Pancreas (tissue), 10 donors: ENCODE data around the gene SPRR1B. TPM values are rescaled to one million over a fixed set of nuclear protein-coding genes. Genes with fewer than 3 reads are reported as not detected.

ENCODE experiments used
- ATAC-seq, 4 donors: fragments of 200-7000 bp; cut with Tn5 transposase; one replicate each; pipeline versions ENCODE4 v1.8.0 to v1.9.1; 2020; ENCODE audit warnings: mild to moderate bottlenecking in 4 of 4, moderate library complexity in 4 of 4
- DNase-seq, 6 donors: peaks; one replicate each; pipeline ENCODE4 v3.0.0-alpha.2; 2020
- FAIRE-seq: peaks from 2 replicates; lab custom pipeline; 2012; peaks lifted over from hg19 to GRCh38; lab: Jason Lieb, UNC
- H3K27ac ChIP-seq, 4 donors: fragments of 200-600 bp; sonication (generic); 1 replicate in 3 of 4; 2 replicates in 1 of 4; pipeline versions ENCODE4 v1.5.0 to v1.8.0; 2020
- H3K27me3 ChIP-seq, 4 donors: fragments of 200-600 bp; one replicate each; pipeline ENCODE4 v1.8.0; 2021
- H3K36me3 ChIP-seq, 3 donors: fragments of 200-600 bp; sonication (generic) in 1 of 3; one replicate each; pipeline versions ENCODE4 v1.5.0 to v1.8.0; 2020 to 2021
- H3K4me1 ChIP-seq, 3 donors: fragments of 200-600 bp; one replicate each; pipeline ENCODE4 v1.8.0; 2021
- H3K4me3 ChIP-seq, 4 donors: fragments of 200-600 bp; sonication (generic) in 2 of 4; one replicate each; pipeline versions ENCODE4 v1.5.0 to v1.8.0; 2020 to 2021
- H3K9me3 ChIP-seq, 4 donors: fragments of 200-600 bp; one replicate each; pipeline ENCODE4 v1.8.0; 2021
- WGBS, 2 donors: extraction: QIAGEN DNeasy Blood & Tissue Kit; methylation state at CpG; one replicate each; pipeline ENCODE4 v1.1.7; 2013; 5-methylcytosine and 5-hydroxymethylcytosine counted together
- intact Hi-C, 3 donors: fragments of 100-400 bp; cut with DNase I; formaldehyde crosslinking; loops; one replicate each; pipeline versions ENCODE4 v1.11.1 to v1.14.2; 2022
- polyA plus RNA-seq, 2 donors: library from polyadenylated mRNA; stranded (reverse); fragments of 200-250 nt; gene quantifications; one replicate each; pipeline ENCODE4 v1.2.3, GENCODE V29; 2013
- total RNA-seq, 6 donors: library from RNA; stranded (reverse); fragmentation: NEBNext Ultra II Directional in 4 of 6; extraction: Animal tissue kit (Norgen Biotek cat#: 25700) in 4 of 6; gene quantifications; one replicate each; pipeline versions ENCODE4 v1.2.1 to v1.2.4, GENCODE V29; 2021 to 2023
- TF ChIP-seq, protein P1 (sequence below), 4 donors: fragments of 200-600 bp; sonication (generic) in 3 of 4; IDR thresholded peaks; one replicate each; pipeline versions ENCODE4 v1.5.0 to v1.8.0; 2021; ENCODE audit warnings: antibody characterized with exemption in 4 of 4
- donor health status: healthy with polysubstance abuse.
- donor health status: DM: no; HTN: no; CAD: no; lungs with moderate emphysema.
- donor health status: DM: no; HTN: no; CAD: no.
- donor health status: control.
- donor health status: control.
- donor health status: Bipolar disorder and iron deficiency.
- donor health status: DM: yes; HTN: yes; CAD: no.
- donor health status: DM: no; HTN: no; CAD: no.
- donor health status: DM: no; HTN: no; CAD: no.
- donor health status: DM: yes; HTN: yes; CAD: no.

SPRR1B gene
- total and polyA plus RNA-seq, 8 donors = 0.65 TPM; not detected in 7

DNA sequence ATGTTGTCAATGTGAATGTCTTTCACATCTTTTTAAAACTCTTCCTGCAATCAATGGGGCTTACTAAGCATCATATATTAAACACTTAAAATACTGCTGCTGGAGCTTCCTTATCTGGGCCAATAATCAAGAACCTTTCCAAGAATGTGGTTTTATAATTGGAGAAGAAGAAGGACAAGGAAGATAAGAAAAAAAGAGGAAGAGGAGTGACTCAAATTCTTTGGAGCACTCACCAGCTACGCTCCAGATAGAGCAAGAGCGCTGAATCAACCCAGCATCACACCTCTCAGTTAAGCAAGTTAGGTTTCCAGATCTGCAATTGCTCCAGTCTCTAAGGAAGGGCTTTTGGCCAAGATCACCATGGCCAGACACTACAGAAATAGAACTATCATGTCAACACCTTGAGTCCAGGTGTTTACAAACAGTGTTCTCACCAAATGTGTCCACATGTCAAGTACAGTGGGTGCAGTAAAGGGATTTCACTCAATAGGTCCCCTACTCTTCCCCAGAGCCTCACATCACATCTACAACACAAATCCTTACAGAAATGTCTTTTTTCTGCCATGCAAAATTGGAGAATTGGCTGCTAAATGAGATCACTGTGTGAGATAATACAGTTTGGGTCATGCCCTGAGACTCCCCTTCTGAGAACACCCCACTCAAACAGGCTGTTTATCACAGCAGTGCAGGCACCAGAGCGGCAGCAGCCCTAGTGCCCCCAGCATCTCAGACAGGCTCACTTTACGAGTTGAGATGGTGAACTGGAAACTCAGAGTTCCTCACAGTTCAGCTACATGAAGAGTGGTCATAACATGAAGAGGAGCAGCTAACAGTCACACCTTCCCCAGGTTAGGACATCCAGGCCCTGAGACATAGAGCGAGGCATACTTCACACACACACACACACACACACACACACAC lies 42.1 kb downstream of the SPRR1B start:
- H3K9me3 ChIP-seq = no peaks in the 10 kb centered on the region
- H3K27ac ChIP-seq = no peak overlapping the region
- 82 to 89% methylated on average over 5 of the region's 5 CpGs for WGBS, 2 donors
- no peaks in the 10 kb centered on the region for H3K36me3 ChIP-seq
- intact Hi-C loops = no loop called here
- H3K27me3 ChIP-seq = no peaks in the 10 kb centered on the region
- H3K4me1 ChIP-seq = no peaks in the 10 kb centered on the region
- DNase-seq (no peak), ATAC-seq (no peak), FAIRE-seq (no peak)
- TF ChIP-seq, protein P1, sequence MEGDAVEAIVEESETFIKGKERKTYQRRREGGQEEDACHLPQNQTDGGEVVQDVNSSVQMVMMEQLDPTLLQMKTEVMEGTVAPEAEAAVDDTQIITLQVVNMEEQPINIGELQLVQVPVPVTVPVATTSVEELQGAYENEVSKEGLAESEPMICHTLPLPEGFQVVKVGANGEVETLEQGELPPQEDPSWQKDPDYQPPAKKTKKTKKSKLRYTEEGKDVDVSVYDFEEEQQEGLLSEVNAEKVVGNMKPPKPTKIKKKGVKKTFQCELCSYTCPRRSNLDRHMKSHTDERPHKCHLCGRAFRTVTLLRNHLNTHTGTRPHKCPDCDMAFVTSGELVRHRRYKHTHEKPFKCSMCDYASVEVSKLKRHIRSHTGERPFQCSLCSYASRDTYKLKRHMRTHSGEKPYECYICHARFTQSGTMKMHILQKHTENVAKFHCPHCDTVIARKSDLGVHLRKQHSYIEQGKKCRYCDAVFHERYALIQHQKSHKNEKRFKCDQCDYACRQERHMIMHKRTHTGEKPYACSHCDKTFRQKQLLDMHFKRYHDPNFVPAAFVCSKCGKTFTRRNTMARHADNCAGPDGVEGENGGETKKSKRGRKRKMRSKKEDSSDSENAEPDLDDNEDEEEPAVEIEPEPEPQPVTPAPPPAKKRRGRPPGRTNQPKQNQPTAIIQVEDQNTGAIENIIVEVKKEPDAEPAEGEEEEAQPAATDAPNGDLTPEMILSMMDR (IDR thresholded peaks at IDR 0.05) = no peak
- H3K4me3 ChIP-seq = no peak overlapping the region

DNA sequence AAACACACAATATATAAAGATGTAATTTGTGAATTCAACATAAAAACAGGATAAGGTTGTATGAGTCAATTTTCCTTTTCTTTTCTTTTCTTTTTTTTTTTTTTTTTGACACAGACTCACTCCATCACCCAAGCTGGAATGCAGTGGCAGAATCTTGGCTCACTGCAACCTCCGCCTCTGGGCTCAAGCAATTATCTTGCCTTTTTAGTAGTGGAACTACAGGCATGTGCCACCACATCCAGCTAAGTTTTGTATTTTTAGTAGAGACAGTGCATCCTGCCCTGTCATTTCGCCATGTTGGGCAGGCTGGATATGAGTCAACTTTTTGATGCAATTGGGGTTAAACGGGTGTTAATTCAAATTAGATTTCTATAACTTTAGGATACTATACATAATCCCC lies 50.7 kb downstream of the SPRR1B start:
- H3K9me3 ChIP-seq = no peaks in the 10 kb centered on the region
- H3K4me1 ChIP-seq = no peaks in the 10 kb centered on the region
- WGBS, 2 donors = 89% methylated on average over 3 of the region's 3 CpGs
- TF ChIP-seq, protein P1 (IDR thresholded peaks at IDR 0.05) = no peak
- ATAC-seq (no peak), DNase-seq (no peak), FAIRE-seq (no peak)
- H3K36me3 ChIP-seq = no peaks in the 10 kb centered on the region
- intact Hi-C loops = no loop called here
- H3K27me3 ChIP-seq = no peaks in the 10 kb centered on the region
- H3K27ac ChIP-seq = no peak overlapping the region
- H3K4me3 ChIP-seq = no peak overlapping the region

Other genes with a start within 250 kb of the SPRR1B start
- not detected for gene LCE1E, start 244.9 kb upstream of the SPRR1B start, total RNA-seq
- gene LCE1E, start 244.9 kb upstream of the SPRR1B start, polyA plus RNA-seq = not detected
- gene LCE1D, start 234.5 kb upstream of the SPRR1B start, total RNA-seq = not detected
- gene LCE1D, start 234.5 kb upstream of the SPRR1B start, polyA plus RNA-seq = not detected
- not detected for gene LCE1C, start 224.6 kb upstream of the SPRR1B start, total RNA-seq
- gene LCE1C, start 224.6 kb upstream of the SPRR1B start, polyA plus RNA-seq = not detected
- gene LCE1B, start 219.2 kb upstream of the SPRR1B start, total RNA-seq = not detected
- not detected for gene LCE1B, start 219.2 kb upstream of the SPRR1B start, polyA plus RNA-seq
- gene LCE1A, start 203.7 kb upstream of the SPRR1B start, total RNA-seq = not detected
- not detected for gene LCE1A, start 203.7 kb upstream of the SPRR1B start, polyA plus RNA-seq
- not detected for gene LCE6A, start 188.3 kb upstream of the SPRR1B start, total RNA-seq
- not detected for gene LCE6A, start 188.3 kb upstream of the SPRR1B start, polyA plus RNA-seq
- not detected for gene LCE7A, start 171.2 kb upstream of the SPRR1B start, total RNA-seq
- gene LCE7A, start 171.2 kb upstream of the SPRR1B start, polyA plus RNA-seq = not detected
- not detected for gene SMCP, start 152.9 kb upstream of the SPRR1B start, total RNA-seq
- not detected for gene SMCP, start 152.9 kb upstream of the SPRR1B start, polyA plus RNA-seq
- gene IVL, start 122.7 kb upstream of the SPRR1B start, total RNA-seq = not detected
- gene IVL, start 122.7 kb upstream of the SPRR1B start, polyA plus RNA-seq = under 1 TPM in 1 of 2 donors, not detected in 1; 0.02 TPM
- not detected for gene SPRR5, start 84.0 kb upstream of the SPRR1B start, total RNA-seq
- gene SPRR5, start 84.0 kb upstream of the SPRR1B start, polyA plus RNA-seq = not detected
- gene SPRR4, start 60.6 kb upstream of the SPRR1B start, total RNA-seq = not detected
- not detected for gene SPRR4, start 60.6 kb upstream of the SPRR1B start, polyA plus RNA-seq
- not detected for gene SPRR1A, start 47.1 kb upstream of the SPRR1B start, total RNA-seq
- gene SPRR1A, start 47.1 kb upstream of the SPRR1B start, polyA plus RNA-seq = not detected
- not detected for gene SPRR3, start 29.5 kb upstream of the SPRR1B start, total RNA-seq
- gene SPRR3, start 29.5 kb upstream of the SPRR1B start, polyA plus RNA-seq = 1 to 10 TPM; 2.8 to 3.2 TPM
- not detected for gene SPRR2D, start 9.9 kb downstream of the SPRR1B start, total RNA-seq
- gene SPRR2D, start 9.9 kb downstream of the SPRR1B start, polyA plus RNA-seq = under 1 TPM in 1 of 2 donors, not detected in 1; 0.53 TPM
- gene SPRR2A, start 26.3 kb downstream of the SPRR1B start, total RNA-seq = not detected
- under 1 TPM in 1 of 2 donors, not detected in 1; 0.68 TPM for gene SPRR2A, start 26.3 kb downstream of the SPRR1B start, polyA plus RNA-seq
- gene SPRR2B, start 40.4 kb downstream of the SPRR1B start, total RNA-seq = not detected
- not detected for gene SPRR2B, start 40.4 kb downstream of the SPRR1B start, polyA plus RNA-seq
- not detected for gene SPRR2E, start 63.3 kb downstream of the SPRR1B start, total RNA-seq
- under 1 TPM in 1 of 2 donors, not detected in 1; 0.26 TPM for gene SPRR2E, start 63.3 kb downstream of the SPRR1B start, polyA plus RNA-seq
- gene SPRR2F, start 82.3 kb downstream of the SPRR1B start, total RNA-seq = under 1 TPM in 1 of 6 donors, not detected in 5; 0.35 TPM
- gene SPRR2F, start 82.3 kb downstream of the SPRR1B start, polyA plus RNA-seq = not detected
- not detected for gene SPRR2G, start 119.7 kb downstream of the SPRR1B start, total RNA-seq
- gene SPRR2G, start 119.7 kb downstream of the SPRR1B start, polyA plus RNA-seq = not detected
- not detected for gene LELP1, start 172.2 kb downstream of the SPRR1B start, total RNA-seq
- not detected for gene LELP1, start 172.2 kb downstream of the SPRR1B start, polyA plus RNA-seq
- gene PRR9, start 186.4 kb downstream of the SPRR1B start, total RNA-seq = not detected
- gene PRR9, start 186.4 kb downstream of the SPRR1B start, polyA plus RNA-seq = not detected
- not detected for gene LORICRIN, start 228.5 kb downstream of the SPRR1B start, total RNA-seq
- gene LORICRIN, start 228.5 kb downstream of the SPRR1B start, polyA plus RNA-seq = not detected